Measurements from ENCODE around the gene PSME1. TPM values are rescaled to one million over a fixed set of nuclear protein-coding genes. Genes with fewer than 3 reads are reported as not detected.

Gene PSME1
- polyA plus RNA-seq, 1 donor (not counting 4 experiments of a cell fraction or from before 2014, with no cell fraction given), result 75.1 TPM

GRCh38 chr14:24110060-24110459 lies 25.9 kb upstream of the PSME1 start:
- peaks cover 17% of the 10 kb centered on the region for H3K4me1 ChIP-seq (ENCODE audit: control insufficient read depth, extremely low read depth, insufficient read depth, low read length)
- H3K4me3 ChIP-seq (ENCODE audit: control insufficient read depth in 2 of 3, extremely low read depth in 1 of 3, insufficient read depth in 2 of 3, low read depth in 1 of 3, low read length in 3 of 3), result no peak overlapping the region
- dilution Hi-C loops (cut with MboI; ENCODE audit: extremely low pct_ligation_motif_present, low sequenced_read_pairs), result no loop called here
- H3K9me1 ChIP-seq (ENCODE audit: control insufficient read depth, extremely low read depth, insufficient read depth, low read length), result no peaks in the 10 kb centered on the region
- H3K9me3 ChIP-seq (ENCODE audit: control insufficient read depth, low read depth, low read length), result no peaks in the 10 kb centered on the region
- no peak overlapping the region for H2AFZ ChIP-seq (ENCODE audit: control insufficient read depth, low read length)
- H3K36me3 ChIP-seq (ENCODE audit: control insufficient read depth in 2 of 2, extremely low read depth in 1 of 2, insufficient read depth in 2 of 2, low read length in 2 of 2), result no peaks in the 10 kb centered on the region
- H3K9ac ChIP-seq (ENCODE audit: control insufficient read depth, extremely low read depth, insufficient read depth, low read length), result no peak overlapping the region
- no peaks in the 10 kb centered on the region for H4K20me1 ChIP-seq (ENCODE audit: control insufficient read depth, extremely low read depth, insufficient read depth, low read length)
- FAIRE-seq, result no peak
- no peak for TF ChIP-seq EZH2 (IDR thresholded peaks at IDR 0.05; ENCODE audit: low read length)
- TF ChIP-seq, protein P1, sequence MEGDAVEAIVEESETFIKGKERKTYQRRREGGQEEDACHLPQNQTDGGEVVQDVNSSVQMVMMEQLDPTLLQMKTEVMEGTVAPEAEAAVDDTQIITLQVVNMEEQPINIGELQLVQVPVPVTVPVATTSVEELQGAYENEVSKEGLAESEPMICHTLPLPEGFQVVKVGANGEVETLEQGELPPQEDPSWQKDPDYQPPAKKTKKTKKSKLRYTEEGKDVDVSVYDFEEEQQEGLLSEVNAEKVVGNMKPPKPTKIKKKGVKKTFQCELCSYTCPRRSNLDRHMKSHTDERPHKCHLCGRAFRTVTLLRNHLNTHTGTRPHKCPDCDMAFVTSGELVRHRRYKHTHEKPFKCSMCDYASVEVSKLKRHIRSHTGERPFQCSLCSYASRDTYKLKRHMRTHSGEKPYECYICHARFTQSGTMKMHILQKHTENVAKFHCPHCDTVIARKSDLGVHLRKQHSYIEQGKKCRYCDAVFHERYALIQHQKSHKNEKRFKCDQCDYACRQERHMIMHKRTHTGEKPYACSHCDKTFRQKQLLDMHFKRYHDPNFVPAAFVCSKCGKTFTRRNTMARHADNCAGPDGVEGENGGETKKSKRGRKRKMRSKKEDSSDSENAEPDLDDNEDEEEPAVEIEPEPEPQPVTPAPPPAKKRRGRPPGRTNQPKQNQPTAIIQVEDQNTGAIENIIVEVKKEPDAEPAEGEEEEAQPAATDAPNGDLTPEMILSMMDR (optimal IDR thresholded peaks at IDR 0.05 in 1 of 3, IDR thresholded peaks at IDR 0.05 in 1 of 3, conservative IDR thresholded peaks at IDR 0.05 in 1 of 3; ENCODE audit: extremely low read depth in 1 of 3, insufficient read depth in 2 of 3, low read length in 3 of 3), result no peak
- H3K27me3 ChIP-seq (ENCODE audit: control insufficient read depth, extremely low read depth, insufficient read depth, low read length), result no peaks in the 10 kb centered on the region
- DNase-seq (ENCODE audit: low read depth, low spot score), result no peak
- H3K4me2 ChIP-seq (ENCODE audit: control insufficient read depth, extremely low read depth, insufficient read depth, low read depth, low read length), result no peak overlapping the region
- no peaks in the 10 kb centered on the region for H3K79me2 ChIP-seq (ENCODE audit: control insufficient read depth, insufficient read depth, low read length)
- H3K27ac ChIP-seq (ENCODE audit: control insufficient read depth, insufficient read depth, low read length), result no peak overlapping the region

GRCh38 chr14:24110523-24110922 lies 25.5 kb upstream of the PSME1 start:
- no peaks in the 10 kb centered on the region for H4K20me1 ChIP-seq (ENCODE audit: control insufficient read depth, extremely low read depth, insufficient read depth, low read length)
- no peaks in the 10 kb centered on the region for H3K27me3 ChIP-seq (ENCODE audit: control insufficient read depth, extremely low read depth, insufficient read depth, low read length)
- dilution Hi-C loops (cut with MboI; ENCODE audit: extremely low pct_ligation_motif_present, low sequenced_read_pairs), result no loop called here
- H3K4me3 ChIP-seq (ENCODE audit: control insufficient read depth in 2 of 3, extremely low read depth in 1 of 3, insufficient read depth in 2 of 3, low read depth in 1 of 3, low read length in 3 of 3), result no peak overlapping the region
- FAIRE-seq (no peak), DNase-seq (ENCODE audit: low read depth, low spot score) (no peak)
- H2AFZ ChIP-seq (ENCODE audit: control insufficient read depth, low read length), result no peak overlapping the region
- peaks cover 19% of the 10 kb centered on the region for H3K4me1 ChIP-seq (ENCODE audit: control insufficient read depth, extremely low read depth, insufficient read depth, low read length)
- no peak overlapping the region for H3K9ac ChIP-seq (ENCODE audit: control insufficient read depth, extremely low read depth, insufficient read depth, low read length)
- H3K36me3 ChIP-seq (ENCODE audit: control insufficient read depth in 2 of 2, extremely low read depth in 1 of 2, insufficient read depth in 2 of 2, low read length in 2 of 2), result no peaks in the 10 kb centered on the region
- H3K27ac ChIP-seq (ENCODE audit: control insufficient read depth, insufficient read depth, low read length), result no peak overlapping the region
- H3K9me1 ChIP-seq (ENCODE audit: control insufficient read depth, extremely low read depth, insufficient read depth, low read length), result no peaks in the 10 kb centered on the region
- H3K79me2 ChIP-seq (ENCODE audit: control insufficient read depth, insufficient read depth, low read length), result no peaks in the 10 kb centered on the region
- H3K4me2 ChIP-seq (ENCODE audit: control insufficient read depth, extremely low read depth, insufficient read depth, low read depth, low read length), result no peak overlapping the region
- no peaks in the 10 kb centered on the region for H3K9me3 ChIP-seq (ENCODE audit: control insufficient read depth, low read depth, low read length)
- TF ChIP-seq, protein P1 (optimal IDR thresholded peaks at IDR 0.05 in 1 of 3, IDR thresholded peaks at IDR 0.05 in 1 of 3, conservative IDR thresholded peaks at IDR 0.05 in 1 of 3; ENCODE audit: extremely low read depth in 1 of 3, insufficient read depth in 2 of 3, low read length in 3 of 3), result no peak
- no peak for TF ChIP-seq EZH2 (IDR thresholded peaks at IDR 0.05; ENCODE audit: low read length)

All from keratinocyte (primary cell).